Colon (tissue), 2 donors: Measurements from ENCODE around the gene B4GALNT4.
"Not testable (repeated sequence)": the region's sequence is repeated elsewhere in the genome, so short reads cannot be mapped to it uniquely, and the experiment has no call there.

Experiments
- FAIRE-seq: peaks from 2 replicates; lab custom pipeline; 2012; peaks lifted over from hg19 to GRCh38; lab: Jason Lieb, UNC
- donor health status: control.
- donor health status: control.

Gene B4GALNT4

GRCh38 chr11:358129-358800 lies 11.0 kb upstream of the B4GALNT4 start:
- no peak for FAIRE-seq

- no peak for FAIRE-seq
Measured at GRCh38 chr11:359181-359714, 10.1 kb upstream of the B4GALNT4 start.

DNA sequence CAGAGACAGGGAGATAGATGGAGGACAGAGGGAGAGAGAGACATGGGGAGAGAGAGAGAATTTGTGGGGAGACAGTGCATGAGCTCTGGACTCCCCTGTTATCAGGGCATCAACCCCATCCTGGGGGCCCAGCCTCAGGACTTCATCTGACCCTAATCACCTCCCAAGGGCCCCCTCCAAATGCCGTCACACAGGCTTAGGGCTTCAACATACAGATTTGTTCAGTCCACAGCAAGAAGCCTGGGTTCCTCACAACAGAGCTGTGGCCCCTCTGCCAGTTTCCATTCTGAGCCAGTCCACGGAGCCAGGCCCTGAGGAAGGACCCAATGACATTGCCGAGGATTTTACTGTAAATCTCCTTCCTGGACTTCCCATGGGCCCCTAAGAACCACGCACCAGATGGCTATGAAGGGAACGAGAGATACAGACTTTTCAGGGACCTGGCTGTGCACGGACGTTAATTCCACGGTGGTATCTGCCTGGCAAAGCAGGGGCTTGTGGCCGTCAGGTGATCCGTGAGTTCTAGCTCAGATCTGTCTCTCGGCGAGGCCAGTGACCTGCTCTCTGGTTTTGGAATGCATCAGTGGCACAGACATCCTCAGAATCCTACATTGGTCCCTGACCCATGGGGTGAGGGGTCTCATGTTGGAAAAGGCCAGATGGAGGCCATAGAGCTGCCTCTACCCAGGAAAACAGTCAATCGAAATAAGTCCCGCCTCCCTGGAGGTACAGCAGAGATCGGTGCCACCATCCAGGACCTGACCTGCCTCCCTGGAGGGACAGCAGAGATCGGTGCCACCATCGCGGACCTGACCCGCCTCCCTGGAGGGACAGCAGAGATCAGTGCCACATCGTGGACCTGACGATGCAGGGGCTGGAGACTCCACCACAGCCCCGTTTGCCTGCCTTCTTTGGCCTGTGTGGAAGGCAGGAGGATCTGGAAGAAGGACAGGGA lies 8.7 kb upstream of the B4GALNT4 start:
- no peak for FAIRE-seq

DNA sequence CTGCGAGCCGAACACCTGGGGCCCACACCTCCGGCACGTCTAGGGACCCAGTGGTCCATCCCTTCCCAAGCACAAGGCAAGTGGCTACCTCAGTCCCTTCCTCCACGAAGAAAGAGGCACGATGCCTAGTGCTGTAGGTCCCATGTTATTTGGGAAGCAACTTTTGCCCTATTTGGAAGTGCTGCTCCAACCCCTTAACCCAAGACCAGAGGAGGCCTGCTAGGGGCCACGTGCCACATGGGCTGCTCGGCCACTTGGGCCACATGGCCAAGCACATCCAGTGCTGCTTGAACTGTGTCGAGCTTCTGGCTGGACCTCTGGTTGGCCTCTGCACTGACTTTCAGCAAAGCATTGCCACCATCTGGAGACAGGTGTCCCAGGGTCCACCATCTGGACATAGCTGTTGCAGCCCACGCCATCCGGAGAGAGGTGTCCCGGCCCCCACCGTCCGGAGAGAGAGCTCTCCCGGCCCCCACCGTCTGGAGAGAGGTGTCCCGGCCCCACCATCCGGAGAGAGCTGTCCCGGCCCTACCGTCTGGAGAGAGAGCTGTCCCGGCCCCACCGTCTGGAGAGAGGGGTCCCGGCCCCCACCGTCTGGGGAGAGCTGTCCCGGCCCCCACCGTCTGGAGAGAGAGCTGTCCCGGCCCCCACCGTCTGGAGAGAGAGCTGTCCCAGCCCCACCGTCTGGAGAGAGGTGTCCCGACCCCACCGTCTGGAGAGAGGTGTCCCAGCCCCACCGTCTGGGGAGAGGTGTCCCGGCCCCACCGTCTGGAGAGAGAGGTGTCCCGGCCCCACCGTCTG lies 6.5 kb upstream of the B4GALNT4 start:
- no peak for FAIRE-seq

GRCh38 chr11:363443-363805 lies 5.9 kb upstream of the B4GALNT4 start:
- not testable (repeated sequence) for FAIRE-seq

DNA sequence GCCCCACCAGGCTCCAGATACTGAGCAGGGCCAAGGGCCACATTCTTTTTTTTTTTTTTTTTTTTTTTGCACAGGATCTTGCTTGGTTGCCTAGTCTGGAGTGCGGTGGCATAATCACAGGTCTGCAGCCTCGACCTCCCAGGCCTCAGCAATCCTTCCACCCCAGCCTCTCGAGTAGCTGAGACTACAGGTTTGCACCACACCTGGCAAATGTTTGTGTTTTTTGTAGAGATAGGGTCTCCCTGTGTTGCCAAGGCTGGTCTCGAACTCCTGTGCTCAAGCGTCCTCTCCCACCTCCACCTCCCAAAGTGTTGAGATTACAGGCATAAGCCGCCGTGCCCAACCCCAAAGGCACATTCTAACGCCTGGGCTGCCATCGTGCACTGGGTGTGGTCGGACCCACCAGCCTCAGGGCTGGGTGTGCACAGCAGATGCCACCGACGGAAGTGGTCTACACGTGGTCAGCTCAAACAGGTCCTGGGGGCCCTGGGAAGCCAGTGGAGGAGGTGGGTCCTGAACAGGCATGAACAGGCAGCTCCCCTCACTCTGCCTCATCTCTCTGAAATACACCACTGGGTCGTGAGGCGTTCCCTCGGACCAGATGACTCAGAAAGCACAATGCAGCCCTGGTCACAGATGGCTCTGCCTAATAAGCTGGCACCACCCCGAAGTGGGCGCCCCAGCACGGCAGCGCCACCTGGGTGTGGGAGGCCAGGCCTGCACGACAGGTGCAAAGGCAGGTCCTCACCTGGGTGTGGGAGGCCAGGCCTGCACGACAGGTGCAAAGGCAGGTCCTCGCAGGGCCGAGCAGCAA lies 5.1 kb upstream of the B4GALNT4 start:
- no peak for FAIRE-seq

DNA sequence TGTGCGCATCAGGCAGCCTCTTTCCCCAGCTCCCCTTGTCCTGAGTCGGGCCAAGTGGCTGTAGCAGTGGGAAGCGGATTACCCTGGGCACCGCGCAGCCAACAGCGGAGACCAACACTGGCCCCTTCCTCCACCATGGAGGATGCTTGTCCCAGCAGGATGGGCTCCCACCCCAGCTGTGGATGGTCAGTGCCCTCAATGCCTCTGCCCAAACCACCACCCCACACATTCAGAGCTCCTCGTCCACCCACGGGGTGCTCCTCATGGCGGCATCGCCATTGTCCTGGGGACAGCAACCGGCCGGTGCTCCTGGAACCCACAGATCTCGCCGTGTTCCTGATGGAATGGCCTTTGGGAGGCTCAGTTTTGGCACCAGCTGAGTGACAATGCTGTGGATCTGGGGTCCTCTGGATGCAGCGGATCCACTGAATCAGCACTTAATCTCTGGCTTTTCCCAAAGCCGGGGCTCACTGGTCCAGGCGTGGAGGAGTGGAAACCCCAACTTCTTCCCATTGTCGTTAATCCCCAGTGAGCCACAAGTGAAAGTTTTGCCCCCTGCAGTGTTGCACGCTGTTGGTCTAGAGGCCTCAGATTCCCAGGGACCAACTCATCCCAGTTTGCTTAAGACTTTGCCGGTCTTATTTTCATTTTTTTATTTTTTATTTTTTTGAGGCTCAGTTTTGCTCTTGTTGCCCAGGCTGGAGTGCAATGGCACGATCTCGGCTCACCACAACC lies 4.1 kb upstream of the B4GALNT4 start:
- FAIRE-seq: no peak

DNA sequence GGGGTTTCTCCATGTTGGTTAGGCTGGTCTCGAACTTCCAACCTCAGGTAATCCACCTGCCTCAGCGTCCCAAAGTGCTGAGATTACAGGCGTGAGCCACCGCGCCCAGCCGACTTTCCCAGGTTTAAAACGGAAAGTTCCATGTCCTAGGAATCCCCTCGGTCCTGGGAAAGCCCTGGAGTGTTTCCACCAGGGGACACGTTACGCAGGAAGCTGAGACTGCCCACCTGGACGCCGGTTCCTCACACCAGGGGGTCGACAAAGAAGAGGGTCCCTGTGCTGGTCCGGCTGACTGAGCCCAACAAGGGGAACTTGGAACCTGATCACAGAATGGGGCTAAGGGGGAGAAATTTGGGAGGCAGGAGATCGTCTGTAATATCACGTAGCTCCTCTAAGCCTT lies 3.5 kb upstream of the B4GALNT4 start:
- FAIRE-seq: no peak

GRCh38 chr11:367956-368413 lies 1.3 kb upstream of the B4GALNT4 start:
- no peak for FAIRE-seq

DNA sequence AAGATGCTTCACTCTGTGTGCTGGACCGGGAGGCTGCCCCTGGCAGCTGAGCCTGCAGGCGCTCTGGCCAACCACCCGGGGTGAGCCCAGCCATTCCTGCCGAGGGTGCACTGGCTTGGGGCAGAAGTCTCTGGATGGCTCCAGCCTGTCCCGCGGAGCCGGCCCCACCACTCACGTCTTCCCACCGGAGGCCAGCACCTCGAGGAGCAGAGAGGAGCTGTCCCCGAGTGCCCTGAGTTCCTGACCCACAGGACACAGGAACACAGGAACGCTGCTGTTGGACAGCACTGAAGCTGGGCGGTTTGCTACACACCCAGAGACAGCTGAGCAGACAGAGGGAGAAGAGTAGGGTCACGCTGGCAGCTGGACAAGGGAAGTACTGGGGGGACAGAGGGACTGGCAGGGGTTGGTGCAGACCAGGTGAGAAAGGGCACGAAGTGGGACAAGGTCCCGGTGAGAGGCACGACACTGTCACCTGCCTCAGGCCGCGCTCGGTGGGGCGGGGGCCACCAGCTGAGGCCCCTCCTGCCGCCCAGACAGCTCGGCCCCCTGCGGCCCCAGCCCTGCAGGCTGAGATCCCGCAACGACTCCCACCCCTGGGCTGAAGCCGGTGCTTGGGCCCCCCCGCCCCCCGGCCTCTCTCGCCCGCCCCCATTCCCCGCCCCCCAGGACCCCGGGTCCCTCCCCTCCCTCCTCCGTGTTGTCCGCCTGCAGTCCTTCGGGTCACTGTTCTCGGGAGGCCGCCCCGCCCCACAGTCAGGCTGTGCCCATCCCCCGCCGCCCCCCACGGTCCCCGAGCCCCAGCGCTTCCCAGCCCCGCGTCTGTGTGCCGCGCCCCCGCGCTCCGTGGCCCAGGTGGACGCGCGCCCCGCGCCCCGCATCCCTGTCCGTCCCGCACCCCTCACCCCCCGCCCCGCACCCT lies 624 bp upstream of the B4GALNT4 start:
- FAIRE-seq: no peak

DNA sequence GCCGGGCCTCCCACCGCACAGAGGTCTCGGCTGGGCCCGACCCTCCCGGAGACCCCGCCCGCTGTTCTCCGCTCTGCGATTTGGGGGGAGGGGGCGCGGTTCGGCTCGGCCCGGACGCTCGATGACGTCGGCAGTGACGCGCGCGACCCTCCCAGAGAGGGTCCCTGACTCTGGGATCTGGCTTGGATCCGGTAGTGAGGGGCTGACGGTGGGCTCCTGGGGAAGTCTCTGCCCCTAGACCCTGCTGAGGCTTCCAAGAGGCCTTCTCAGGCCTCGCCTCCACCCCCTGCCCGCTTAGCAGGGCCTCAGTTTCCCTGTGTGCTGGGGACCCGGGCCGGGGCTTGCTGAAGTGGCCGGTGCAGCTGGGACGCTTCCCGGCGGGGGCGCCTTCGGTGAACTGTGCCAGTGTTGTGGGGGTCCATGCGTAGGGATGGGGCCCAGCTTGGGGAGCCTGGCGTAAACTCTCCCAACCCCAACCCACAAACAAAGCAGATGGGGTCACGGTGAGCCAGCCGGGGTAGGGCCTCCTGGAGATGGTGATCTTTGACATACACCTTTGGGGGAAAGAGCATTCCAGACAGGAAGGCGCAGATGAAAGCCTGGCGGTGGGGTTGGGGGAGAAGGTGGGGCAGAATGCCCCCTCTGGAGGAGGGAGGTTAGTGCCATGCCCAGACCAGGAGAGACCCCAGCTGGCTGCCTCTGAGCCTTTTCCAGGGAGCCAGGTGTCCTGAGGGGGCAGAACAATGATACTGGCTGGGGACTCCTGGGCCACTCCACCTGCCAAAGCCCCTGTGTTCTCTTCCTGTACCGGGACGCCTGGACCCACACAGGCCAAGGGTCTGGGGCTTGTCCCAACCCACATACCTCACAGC lies 1.0 kb downstream of the B4GALNT4 start:
- FAIRE-seq: no peak

GRCh38 chr11:371051-371450 lies 1.8 kb downstream of the B4GALNT4 start:
- FAIRE-seq: no peak

DNA sequence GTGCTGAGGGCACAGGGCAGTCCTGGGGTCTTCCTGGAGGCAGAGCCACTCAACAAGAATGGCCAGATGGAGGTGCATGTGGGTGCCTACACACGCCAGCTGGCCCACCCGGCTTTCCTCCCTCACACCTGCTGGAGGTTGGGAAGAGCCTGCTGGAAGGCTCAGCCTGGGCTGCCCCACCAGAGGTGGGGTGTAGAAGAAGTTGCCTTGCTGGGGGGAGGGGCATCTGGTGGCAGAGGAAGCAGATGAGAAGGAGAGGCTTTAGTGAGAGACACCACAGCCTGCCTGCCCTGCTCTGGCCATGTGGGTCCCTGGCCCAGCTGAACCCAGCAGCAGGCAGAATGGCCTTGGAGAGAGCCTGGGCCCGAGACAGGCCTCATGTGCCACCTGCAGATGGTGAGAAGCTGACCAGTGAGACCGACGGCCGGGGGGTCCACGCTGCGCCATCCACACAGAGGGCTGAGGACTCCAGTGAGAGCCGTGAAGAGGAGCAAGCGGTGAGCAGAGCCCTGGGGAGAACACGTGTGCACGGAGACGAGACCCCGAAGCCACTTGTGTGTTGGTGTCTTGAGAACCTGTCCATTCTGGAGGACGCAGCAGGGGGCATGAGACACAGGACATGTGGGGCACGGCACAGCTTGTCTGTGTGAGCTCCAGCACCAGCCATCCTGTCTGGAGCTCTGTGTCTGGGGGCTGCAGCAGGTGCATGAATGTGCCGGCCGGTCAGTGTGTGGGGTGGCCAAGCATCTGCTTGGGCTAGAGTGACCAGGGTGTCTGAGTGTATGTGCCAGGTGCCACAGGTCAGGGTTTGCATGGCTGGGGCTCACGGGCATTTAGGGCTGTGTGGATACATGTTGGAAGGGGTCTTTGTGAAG lies 2.7 kb downstream of the B4GALNT4 start:
- no peak for FAIRE-seq

DNA sequence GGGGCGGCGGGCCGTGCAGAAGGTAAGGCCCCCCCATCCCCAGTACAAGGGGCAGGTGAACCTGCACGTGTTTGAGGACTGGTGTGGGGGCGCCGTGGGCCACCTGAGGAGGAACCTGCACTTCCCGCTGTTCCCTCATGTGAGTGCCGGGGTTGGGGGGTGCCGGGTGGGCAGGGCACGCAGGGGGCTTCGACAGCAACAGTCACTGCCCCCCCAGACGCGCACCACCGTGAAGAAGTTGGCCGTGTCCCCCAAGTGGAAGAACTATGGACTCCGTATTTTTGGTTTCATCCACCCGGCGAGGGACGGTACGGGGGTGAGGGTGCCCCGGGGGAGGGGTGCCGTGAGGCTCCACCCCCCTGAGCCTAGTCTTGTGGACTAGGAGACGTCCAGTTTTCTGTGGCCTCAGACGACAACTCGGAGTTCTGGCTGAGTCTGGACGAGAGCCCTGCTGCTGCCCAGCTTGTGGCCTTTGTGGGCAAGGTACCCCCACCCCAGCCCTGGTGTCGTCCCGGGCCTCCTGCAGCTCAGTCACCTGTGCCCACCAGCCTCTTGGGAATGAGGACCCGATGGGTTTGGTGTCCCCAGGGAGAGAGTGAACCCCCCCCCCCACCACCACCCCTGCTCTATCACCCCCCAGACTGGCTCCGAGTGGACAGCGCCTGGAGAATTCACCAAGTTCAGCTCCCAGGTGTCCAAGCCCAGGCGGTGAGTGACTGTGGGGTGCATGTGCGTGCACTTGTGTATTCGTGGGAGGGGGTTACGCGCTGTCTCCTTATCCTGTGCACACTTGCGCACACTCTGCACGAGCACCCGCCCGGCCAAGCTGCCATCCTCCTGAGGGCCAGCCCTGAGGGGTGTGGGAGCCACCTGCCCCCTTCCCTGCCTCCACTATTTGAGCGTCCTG lies 3.8 kb downstream of the B4GALNT4 start:
- no peak for FAIRE-seq

DNA sequence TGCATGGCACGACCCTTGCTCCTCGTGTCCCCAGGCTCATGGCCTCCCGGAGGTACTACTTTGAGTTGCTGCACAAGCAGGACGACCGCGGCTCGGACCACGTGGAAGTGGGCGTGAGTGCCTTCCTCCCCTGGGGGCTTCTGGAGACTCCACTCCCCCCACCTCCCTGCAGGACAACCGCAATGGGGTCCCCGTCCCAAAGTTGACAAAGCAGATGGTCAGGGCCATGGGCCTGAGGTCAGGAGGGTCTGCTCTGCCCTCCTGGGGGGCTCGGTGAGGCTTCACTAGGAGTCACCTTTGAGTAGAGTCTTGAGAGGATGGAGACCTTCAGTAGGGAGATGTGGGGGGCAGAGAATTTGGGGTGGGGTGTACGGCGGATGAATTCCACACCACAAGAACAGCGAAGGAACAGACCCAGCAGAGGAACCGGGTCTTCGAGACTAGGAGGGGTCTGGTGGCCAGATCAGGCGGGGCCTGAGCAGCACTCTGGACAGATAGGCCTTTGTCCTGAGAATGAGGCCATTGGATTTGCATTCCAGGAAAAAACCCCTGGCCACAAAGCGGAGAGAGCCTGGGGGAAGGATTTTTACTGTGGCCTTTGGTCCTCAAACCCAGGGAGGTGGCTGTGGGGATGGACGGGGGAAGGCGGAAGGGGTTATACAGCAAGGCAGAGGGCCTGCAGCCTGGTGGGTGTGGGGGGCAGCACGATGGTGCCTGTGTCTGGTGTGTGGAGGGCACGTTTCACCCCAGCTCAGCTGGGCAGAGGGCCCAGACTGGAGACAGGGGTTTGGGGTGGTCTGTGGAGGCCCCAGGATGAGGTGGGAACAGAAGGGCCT lies 4.6 kb downstream of the B4GALNT4 start:
- no peak for FAIRE-seq
